ENCODE results near the gene PDLIM7.

GRCh38 chr5:177509991-177510566 lies 12.7 kb upstream of the PDLIM7 start:
- no peak for TF ChIP-seq CTCF (IDR thresholded peaks at IDR 0.05)
- no peak for TF ChIP-seq POLR2AphosphoS5 (IDR thresholded peaks at IDR 0.05)
- no peak for TF ChIP-seq POLR2A (IDR thresholded peaks at IDR 0.05; ENCODE audit: low read depth)
